Uterus (tissue), 4 donors: ENCODE results near the gene SASS6. TPM values are rescaled to one million over a fixed set of nuclear protein-coding genes. Genes with fewer than 3 reads are reported as not detected.

ENCODE experiments used
- DNase-seq, 2 donors: peaks; one replicate each; pipeline ENCODE4 v3.0.0-alpha.2; 2019 to 2020
- H3K27ac ChIP-seq, 2 donors: fragments of 200-600 bp; sonication (generic); 1 replicate in 1 of 2; 2 replicates in 1 of 2; pipeline ENCODE4 v1.5.1; 2016 to 2018
- H3K27me3 ChIP-seq, 2 donors: fragments of 200-600 bp; sonication (generic); one replicate each; pipeline ENCODE4 v1.5.1; 2018 to 2019; ENCODE audit warnings: control low read depth in 1 of 2
- H3K36me3 ChIP-seq, 2 donors: fragments of 200-600 bp; sonication (generic); one replicate each; pipeline ENCODE4 v1.5.1; 2019; ENCODE audit warnings: control low read depth in 1 of 2
- H3K4me1 ChIP-seq, 2 donors: fragments of 200-600 bp; sonication (generic); one replicate each; pipeline ENCODE4 v1.5.1; 2018 to 2019; ENCODE audit warnings: control low read depth in 1 of 2
- H3K4me3 ChIP-seq, 2 donors: fragments of 200-600 bp; sonication (generic); 1 replicate in 1 of 2; 2 replicates in 1 of 2; pipeline ENCODE4 v1.5.1; 2018 to 2019; ENCODE audit warnings: mild to moderate bottlenecking in 1 of 2
- H3K9me3 ChIP-seq, 2 donors: fragments of 200-600 bp; sonication (generic); one replicate each; pipeline ENCODE4 v1.5.1; 2019; ENCODE audit warnings: control low read depth in 1 of 2
- CTCF ChIP-seq, 4 experiments: fragments of 200-600 bp in 2 of 4; fragments of 450-650 bp in 2 of 4; sonication (generic) in 2 of 4; IDR thresholded peaks; one replicate each; pipeline ENCODE4 v1.5.1; 2016 to 2019; ENCODE audit warnings: antibody characterized with exemption in 4 of 4, mild to moderate bottlenecking in 2 of 4, moderate library complexity in 1 of 4
- POLR2A ChIP-seq, 2 donors: fragments of 450-650 bp; IDR thresholded peaks; one replicate each; pipeline ENCODE4 v1.6.1; 2016; ENCODE audit warnings: antibody characterized with exemption in 2 of 2, mild to moderate bottlenecking in 1 of 2, moderate library complexity in 1 of 2
- intact Hi-C: fragments of 100-400 bp; cut with DNase I; formaldehyde crosslinking; loops from one replicate; pipeline ENCODE4 v1.15.1; 2023; ENCODE audit warnings: low total_unique reads
- total RNA-seq, 4 donors: library from RNA; depleted of rRNA in 3 of 4; stranded (reverse); fragments of >200 nt in 3 of 4; gene quantifications; one replicate each; pipeline versions ENCODE4 v1.1.0 to v1.2.4, GENCODE V29; 2014 to 2023
- donor health status: DM: yes; HTN: yes; CAD: no.

Gene SASS6
- total RNA-seq, result 1 to 10 TPM in 3 of 4 donors, under 1 TPM in 1; 0.77 to 7.6 (median 4.5) TPM

- peak; percentile 95 to 96 for DNase-seq
- peak within 1 kb of the TSS; percentile 62 to 75 for H3K27ac ChIP-seq
- H3K4me1 ChIP-seq, result peaks cover 6 to 13% of the 10 kb centered on the region in 2 donors
- peak in 3 of 4 experiments; percentile 15 to 57 (median 18) for TF ChIP-seq CTCF (IDR thresholded peaks at IDR 0.05)
- TF ChIP-seq POLR2A (IDR thresholded peaks at IDR 0.05), result no peak
- intact Hi-C loops, result no loop called here
- H3K27me3 ChIP-seq, result no peaks in the 10 kb centered on the region
- peak within 1 kb of the TSS; percentile 66 to 98 for H3K4me3 ChIP-seq
- no peaks in the 10 kb centered on the region for H3K36me3 ChIP-seq
- H3K9me3 ChIP-seq, result no peaks in the 10 kb centered on the region
These were observed at the start of gene SASS6, which contains the start of gene TRMT13 for GRCh38 chr1:100132566-100133477. Gene SASS6, minus strand, starts transcription at chr1:100132930. Its CDS starts 116 bp downstream, at chr1:100132814. Gene TRMT13, plus strand, starts transcription at chr1:100133163. Its CDS starts 6 bp downstream, at chr1:100133169.

- Histone ChIP-seq H3K4me1 (no peaks in the 10 kb centered on the region), H3K9me3 (no peaks in the 10 kb centered on the region), H3K36me3 (no peaks in the 10 kb centered on the region), H3K4me3 (no peak within 1 kb of the TSS), H3K27me3 (no peaks in the 10 kb centered on the region), H3K27ac (no peak within 1 kb of the TSS)
- TF ChIP-seq CTCF (IDR thresholded peaks at IDR 0.05) (no peak), POLR2A (IDR thresholded peaks at IDR 0.05) (no peak)
- no peak for DNase-seq
- intact Hi-C loops, result no loop called here
These were observed 45.4 kb upstream of the SASS6 start, which contains the start of gene LRRC39 for GRCh38 chr1:100178091-100178490. Gene LRRC39, minus strand, starts transcription at chr1:100178256. Its CDS starts 9,740 bp downstream, at chr1:100168516.

GRCh38 chr1:100177295-100178041 lies 44.7 kb upstream of the SASS6 start:
- no peaks in the 10 kb centered on the region for H3K4me1 ChIP-seq
- intact Hi-C loops, result no loop called here
- no peak for DNase-seq
- H3K36me3 ChIP-seq, result no peaks in the 10 kb centered on the region
- no peaks in the 10 kb centered on the region for H3K9me3 ChIP-seq
- TF ChIP-seq POLR2A (IDR thresholded peaks at IDR 0.05), result no peak
- TF ChIP-seq CTCF (IDR thresholded peaks at IDR 0.05), result no peak
- no peak overlapping the region for H3K27ac ChIP-seq
- no peak overlapping the region for H3K4me3 ChIP-seq
- H3K27me3 ChIP-seq, result no peaks in the 10 kb centered on the region

- Histone ChIP-seq H3K27me3 (no peaks in the 10 kb centered on the region), H3K36me3 (no peaks in the 10 kb centered on the region), H3K4me3 (no peak overlapping the region), H3K9me3 (no peaks in the 10 kb centered on the region), H3K4me1 (no peaks in the 10 kb centered on the region), H3K27ac (no peak overlapping the region)
- no peak for TF ChIP-seq CTCF (IDR thresholded peaks at IDR 0.05)
- TF ChIP-seq POLR2A (IDR thresholded peaks at IDR 0.05), result no peak
- intact Hi-C loops, result no loop called here
- DNase-seq, result no peak
These were observed 35.3 kb upstream of the SASS6 start for GRCh38 chr1:100168051-100168450.
